ENCODE results near the gene MAP4K2.

The MAP4K2 gene

DNA sequence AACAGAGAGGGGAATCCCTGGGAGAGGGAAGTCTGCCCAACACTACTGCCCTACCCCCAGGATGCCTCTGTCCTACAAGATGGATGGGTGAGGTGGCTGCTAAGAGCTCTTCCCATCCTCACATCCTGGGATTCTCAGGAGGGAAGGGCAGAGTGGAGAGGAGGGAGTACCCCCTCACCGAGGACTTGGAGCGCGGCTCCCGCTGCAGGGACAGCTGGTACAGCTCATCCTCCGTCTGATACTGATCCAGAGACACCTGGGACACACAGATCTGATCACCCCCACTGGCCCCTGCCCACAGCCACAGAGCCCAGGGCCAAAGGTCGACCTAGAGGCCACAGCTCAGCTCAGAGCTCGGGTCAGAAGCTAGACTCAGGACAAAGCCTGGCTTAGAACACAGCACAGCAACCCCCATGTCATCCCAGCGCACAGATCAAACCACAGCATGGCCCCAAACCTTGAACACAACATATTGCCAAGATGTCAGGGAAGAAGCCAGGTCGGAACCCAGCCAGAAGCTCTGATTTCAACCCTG lies 67.2 kb downstream of the MAP4K2 start:
- Histone ChIP-seq H3K4me2 (ENCODE audit: low read length) (no peak overlapping the region), H3K27ac (no peak overlapping the region), H3K4me1 (no peaks in the 10 kb centered on the region), H3K4me3 (ENCODE audit: low read depth, low read length) (no peak overlapping the region), H3K27me3 (ENCODE audit: control insufficient read depth, insufficient read depth, low read length) (no peaks in the 10 kb centered on the region), H3K9ac (no peak overlapping the region), H3K79me2 (no peaks in the 10 kb centered on the region), H3K9me3 (ENCODE audit: control insufficient read depth, low read length) (no peaks in the 10 kb centered on the region), H3K36me3 (ENCODE audit: control insufficient read depth, insufficient read depth, low read length) (no peaks in the 10 kb centered on the region), H2AFZ (no peak overlapping the region)
- TF ChIP-seq, protein P1, sequence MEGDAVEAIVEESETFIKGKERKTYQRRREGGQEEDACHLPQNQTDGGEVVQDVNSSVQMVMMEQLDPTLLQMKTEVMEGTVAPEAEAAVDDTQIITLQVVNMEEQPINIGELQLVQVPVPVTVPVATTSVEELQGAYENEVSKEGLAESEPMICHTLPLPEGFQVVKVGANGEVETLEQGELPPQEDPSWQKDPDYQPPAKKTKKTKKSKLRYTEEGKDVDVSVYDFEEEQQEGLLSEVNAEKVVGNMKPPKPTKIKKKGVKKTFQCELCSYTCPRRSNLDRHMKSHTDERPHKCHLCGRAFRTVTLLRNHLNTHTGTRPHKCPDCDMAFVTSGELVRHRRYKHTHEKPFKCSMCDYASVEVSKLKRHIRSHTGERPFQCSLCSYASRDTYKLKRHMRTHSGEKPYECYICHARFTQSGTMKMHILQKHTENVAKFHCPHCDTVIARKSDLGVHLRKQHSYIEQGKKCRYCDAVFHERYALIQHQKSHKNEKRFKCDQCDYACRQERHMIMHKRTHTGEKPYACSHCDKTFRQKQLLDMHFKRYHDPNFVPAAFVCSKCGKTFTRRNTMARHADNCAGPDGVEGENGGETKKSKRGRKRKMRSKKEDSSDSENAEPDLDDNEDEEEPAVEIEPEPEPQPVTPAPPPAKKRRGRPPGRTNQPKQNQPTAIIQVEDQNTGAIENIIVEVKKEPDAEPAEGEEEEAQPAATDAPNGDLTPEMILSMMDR (IDR thresholded peaks at IDR 0.05), result no peak
